LHCN-M2 (cell line): ENCODE data around the gene ZBTB44. TPM values are rescaled to one million over a fixed set of nuclear protein-coding genes. Genes with fewer than 3 reads are reported as not detected.
"Not testable (repeated sequence)": the region's sequence is repeated elsewhere in the genome, so short reads cannot be mapped to it uniquely, and the experiment has no call there.

Source experiments
- DNase-seq: peaks from one replicate; pipeline ENCODE4 v3.0.0-alpha.2; 2012; ENCODE audit warnings: low read depth
- total RNA-seq: library from RNA; depleted of rRNA; stranded (reverse); fragments of >200 nt; gene quantifications from 2 replicates; pipeline ENCODE4 v1.2.3, GENCODE V29; 2014

ZBTB44 gene
- total RNA-seq, 1 experiment from 2014 or later: 14.7 TPM

- no peak for DNase-seq
Measured at GRCh38 chr11:130312046-130312445, 2.7 kb downstream of the ZBTB44 start.

- no peak for DNase-seq
Measured at GRCh38 chr11:130310622-130311021, 4.1 kb downstream of the ZBTB44 start.

GRCh38 chr11:130308886-130309285, 5.8 kb downstream of the ZBTB44 start:
- DNase-seq: no peak

- no peak for DNase-seq
Measured at GRCh38 chr11:130308059-130308458, 6.7 kb downstream of the ZBTB44 start.

- no peak for DNase-seq
Measured at GRCh38 chr11:130304651-130305050, 10.1 kb downstream of the ZBTB44 start.

GRCh38 chr11:130301002-130301401, 13.7 kb downstream of the ZBTB44 start:
- no peak for DNase-seq

- peak; percentile 51 for DNase-seq
Measured at GRCh38 chr11:130300567-130300966, 14.2 kb downstream of the ZBTB44 start.

GRCh38 chr11:130299978-130300377, 14.7 kb downstream of the ZBTB44 start:
- no peak for DNase-seq

- DNase-seq: peak; percentile 6
Measured at GRCh38 chr11:130295657-130296056, 19.1 kb downstream of the ZBTB44 start.

GRCh38 chr11:130282111-130282510, 32.6 kb downstream of the ZBTB44 start:
- no peak for DNase-seq

- not testable (repeated sequence) for DNase-seq
Measured at GRCh38 chr11:130281341-130281740, 33.4 kb downstream of the ZBTB44 start.

GRCh38 chr11:130279989-130280388, 34.7 kb downstream of the ZBTB44 start:
- no peak for DNase-seq

- DNase-seq: peak; percentile 17
Measured at GRCh38 chr11:130278745-130279144, 36.0 kb downstream of the ZBTB44 start.

- DNase-seq: no peak
Measured at GRCh38 chr11:130278151-130278550, 36.6 kb downstream of the ZBTB44 start.

GRCh38 chr11:130272336-130272735, 42.4 kb downstream of the ZBTB44 start:
- DNase-seq: no peak

GRCh38 chr11:130269326-130269943, 45.3 kb downstream of the ZBTB44 start:
- no peak for DNase-seq

- no peak for DNase-seq
Measured at GRCh38 chr11:130263351-130263750, 51.4 kb downstream of the ZBTB44 start.

- DNase-seq: no peak
Measured at GRCh38 chr11:130262424-130262823, 52.3 kb downstream of the ZBTB44 start.

GRCh38 chr11:130261571-130261970, 53.1 kb downstream of the ZBTB44 start:
- no peak for DNase-seq

GRCh38 chr11:130260742-130261141, 54.0 kb downstream of the ZBTB44 start:
- DNase-seq: no peak

- no peak for DNase-seq
Measured at GRCh38 chr11:130260080-130260627, 54.6 kb downstream of the ZBTB44 start.

GRCh38 chr11:130251763-130252162, 63.0 kb downstream of the ZBTB44 start:
- DNase-seq: not testable (repeated sequence)

GRCh38 chr11:130249929-130250328, 64.8 kb downstream of the ZBTB44 start:
- not testable (repeated sequence) for DNase-seq

- no peak for DNase-seq
Measured at GRCh38 chr11:130249371-130249770, 65.3 kb downstream of the ZBTB44 start.
